Measurements from ENCODE around the gene TRIM48.
"Not testable (repeated sequence)": the region's sequence is repeated elsewhere in the genome, so short reads cannot be mapped to it uniquely, and the experiment has no call there.

Gene TRIM48, protein sequence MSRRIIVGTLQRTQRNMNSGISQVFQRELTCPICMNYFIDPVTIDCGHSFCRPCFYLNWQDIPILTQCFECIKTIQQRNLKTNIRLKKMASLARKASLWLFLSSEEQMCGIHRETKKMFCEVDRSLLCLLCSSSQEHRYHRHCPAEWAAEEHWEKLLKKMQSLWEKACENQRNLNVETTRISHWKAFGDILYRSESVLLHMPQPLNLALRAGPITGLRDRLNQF

DNA sequence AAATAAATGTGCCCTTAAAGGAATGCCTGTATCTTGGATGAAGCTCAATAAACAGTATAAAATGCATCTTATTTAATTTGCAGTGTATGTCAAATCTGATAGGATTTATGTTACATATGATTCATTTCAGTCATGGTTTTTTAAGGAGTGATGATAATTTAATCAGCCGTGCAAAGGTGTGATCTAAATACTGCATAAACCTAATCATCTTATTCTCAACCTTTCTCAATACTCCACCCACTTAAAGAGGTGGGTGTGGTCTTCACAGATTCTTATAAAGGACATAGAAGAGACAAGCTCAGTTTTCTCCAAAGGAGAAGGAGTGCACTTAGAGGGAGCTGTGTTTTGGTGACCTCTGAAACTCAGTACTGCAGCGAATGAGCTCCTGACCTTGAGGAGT, at the start of gene TRIM48:
Gene TRIM48 (plus strand): TSS at position 301 of the 400 bp plus-strand sequence. CDS start 113 bp downstream, outside the sequence.
- not testable (repeated sequence) for DNase-seq (ENCODE audit: low read depth in 3 of 3)

GRCh38 chr11:55238316-55238715, 23.6 kb upstream of the TRIM48 start:
- DNase-seq (ENCODE audit: low read depth in 3 of 3): not testable (repeated sequence)

GRCh38 chr11:55263081-55263480, 1.1 kb downstream of the TRIM48 start:
- no peak for DNase-seq (ENCODE audit: low read depth in 3 of 3)
